Dedifferentiated amniotic fluid mesenchymal stem cell (primary cell): ENCODE results near the gene FLII.

Experiments
- DNase-seq: peaks from one replicate; pipeline ENCODE4 v3.0.0-alpha.2; 2016; ENCODE audit errors: extremely low spot score

Gene FLII

DNA sequence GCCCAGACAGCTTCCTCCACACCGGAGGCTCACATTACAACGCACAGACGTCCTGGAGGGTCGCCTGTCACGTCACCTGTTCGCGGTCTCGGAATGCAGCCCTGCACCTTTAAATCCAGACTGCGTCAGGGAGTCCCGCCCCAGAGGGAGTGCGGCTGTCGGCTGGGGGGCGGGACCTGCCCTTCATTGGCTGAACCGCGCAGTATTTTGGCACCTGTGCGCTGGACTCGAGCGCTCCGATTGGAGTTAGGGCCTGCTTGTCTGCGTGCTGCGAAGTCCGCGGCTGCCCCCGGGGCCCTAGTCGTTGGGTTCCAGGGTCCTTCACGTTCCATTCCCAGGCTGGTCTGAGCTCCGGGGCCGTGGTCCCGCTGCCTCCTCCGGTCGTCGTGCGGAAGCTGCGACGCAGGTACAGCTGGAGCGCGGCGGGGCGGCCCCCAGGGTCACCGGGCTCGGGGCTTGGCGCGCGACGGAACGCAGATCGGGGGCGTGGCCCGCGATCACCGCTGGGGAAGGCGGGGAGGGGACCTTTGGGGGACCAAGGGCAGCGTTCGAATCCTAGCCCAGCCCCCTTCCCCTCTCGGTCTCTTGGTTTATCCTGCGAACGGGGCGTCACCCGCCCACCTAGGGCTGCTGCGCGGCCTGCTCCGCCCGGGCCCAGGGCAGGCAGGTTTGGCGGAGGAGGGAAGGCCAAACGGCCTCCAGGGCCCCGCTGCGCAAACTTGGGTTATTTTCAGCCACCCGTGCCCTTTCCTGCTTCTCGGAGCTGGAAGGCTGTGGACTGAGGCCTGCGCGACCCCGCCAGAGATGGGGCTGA, 2.0 kb upstream of the FLII start, which contains the start of gene MIEF2:
Gene MIEF2, plus strand, starts transcription at position 331 of the 814 bp plus-strand sequence. CDS start 2,059 bp downstream, outside the sequence.
- peak; percentile 92 for DNase-seq

GRCh38 chr17:18259621-18260331, 1.2 kb upstream of the FLII start:
- no peak for DNase-seq

GRCh38 chr17:18257982-18258355, 569 bp downstream of the FLII start:
- DNase-seq, result peak; percentile 55

DNA sequence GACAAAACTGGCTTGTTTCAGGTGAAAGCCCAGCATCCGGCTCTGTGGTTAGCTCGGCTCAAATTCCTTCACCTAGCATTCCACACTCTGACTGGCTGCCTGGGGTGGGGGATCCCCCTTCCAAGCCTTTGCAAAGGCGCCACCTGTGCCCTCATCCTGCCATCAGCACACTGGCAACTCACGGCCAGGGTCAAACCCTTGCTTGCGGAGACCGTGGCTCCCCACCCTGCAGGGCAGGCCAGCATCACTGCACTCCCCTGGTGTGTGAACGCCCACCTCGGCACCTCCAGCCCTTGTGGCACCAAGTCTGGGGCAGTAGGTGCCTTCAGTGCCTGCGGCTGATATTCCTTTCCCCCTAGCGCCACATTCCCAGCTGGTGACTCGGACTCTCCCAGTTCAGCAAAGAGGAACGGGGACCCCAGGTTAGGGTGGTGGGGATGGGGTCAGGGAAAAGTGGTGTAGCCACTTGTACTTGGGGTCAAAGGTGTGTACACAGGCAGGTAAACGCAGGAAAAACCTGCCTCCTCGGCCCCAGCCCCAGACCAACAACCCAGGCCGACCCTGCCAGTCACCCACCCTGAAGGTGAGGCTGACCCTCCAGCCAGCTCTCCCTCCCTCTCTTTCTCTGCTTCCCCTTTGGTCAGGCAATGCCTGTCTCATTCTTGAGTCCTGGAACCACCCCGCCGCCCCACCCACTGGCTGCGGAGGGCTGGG, 1.1 kb downstream of the FLII start:
- DNase-seq, result peak; percentile 17

DNA sequence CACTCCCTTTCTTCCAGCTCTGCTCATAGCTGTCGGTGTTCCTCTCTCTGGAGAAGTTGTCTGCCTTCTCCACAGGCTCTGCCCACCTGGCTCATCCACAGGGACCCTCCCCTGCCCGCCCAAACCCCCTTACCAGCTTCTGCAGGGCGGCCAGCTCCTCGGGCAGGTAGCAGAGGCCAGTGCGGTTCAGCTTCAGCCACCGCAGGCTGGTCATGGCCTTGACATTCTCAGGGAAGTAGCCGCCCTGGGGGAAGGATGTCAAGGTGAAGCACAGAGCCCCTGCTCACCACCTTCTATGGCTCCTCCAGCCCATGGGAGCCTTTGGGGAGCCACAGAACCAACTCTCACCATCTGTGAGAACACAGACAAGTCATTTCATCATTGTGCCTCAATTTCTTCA, 1.8 kb downstream of the FLII start:
- no peak for DNase-seq

DNA sequence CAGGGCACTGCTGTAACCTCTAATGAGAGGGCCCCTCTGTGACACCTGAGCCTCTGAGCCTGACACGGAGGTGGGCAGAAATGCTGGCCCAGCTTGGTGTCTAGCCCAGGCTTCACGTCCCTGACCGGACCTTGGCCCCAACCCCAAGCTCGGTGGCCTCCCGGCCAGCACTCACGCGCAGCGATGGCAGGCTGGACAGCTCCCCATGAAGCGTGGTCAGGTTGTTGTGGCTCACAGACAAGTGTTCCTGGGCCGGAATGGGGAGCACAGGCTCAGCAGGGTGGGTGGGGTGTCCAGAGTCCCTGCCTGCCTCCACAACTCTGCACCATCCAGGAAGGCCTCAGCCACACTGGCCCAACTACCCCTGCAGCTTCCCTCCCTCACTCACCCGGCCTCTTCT, 2.2 kb downstream of the FLII start:
- no peak for DNase-seq

- no peak for DNase-seq
Observed at GRCh38 chr17:18254888-18255649, 3.5 kb downstream of the FLII start.

GRCh38 chr17:18253947-18254821, 4.4 kb downstream of the FLII start:
- no peak for DNase-seq

GRCh38 chr17:18253187-18253884, 5.2 kb downstream of the FLII start:
- no peak for DNase-seq

GRCh38 chr17:18252160-18252559, 6.4 kb downstream of the FLII start:
- no peak for DNase-seq

DNA sequence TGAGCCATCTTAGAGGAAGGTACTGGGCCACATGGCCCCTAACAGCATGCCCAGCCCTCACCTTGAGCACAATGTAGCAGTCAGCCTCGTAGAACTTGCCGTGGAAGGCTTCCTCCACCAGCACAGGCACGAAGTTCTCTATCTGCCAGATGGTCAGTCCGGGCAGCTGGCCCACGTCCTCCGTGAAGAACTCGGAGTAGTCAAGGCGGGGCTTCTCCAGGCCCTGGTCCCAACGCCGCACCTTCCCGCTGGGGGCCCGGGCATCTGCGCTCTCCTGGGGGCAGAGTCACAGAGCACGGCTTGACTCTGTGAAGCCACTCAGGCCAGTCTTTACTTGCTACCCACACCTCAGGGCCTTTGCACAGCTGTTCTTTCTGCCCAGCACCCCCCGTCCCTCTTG, 7.3 kb downstream of the FLII start:
- no peak for DNase-seq

DNA sequence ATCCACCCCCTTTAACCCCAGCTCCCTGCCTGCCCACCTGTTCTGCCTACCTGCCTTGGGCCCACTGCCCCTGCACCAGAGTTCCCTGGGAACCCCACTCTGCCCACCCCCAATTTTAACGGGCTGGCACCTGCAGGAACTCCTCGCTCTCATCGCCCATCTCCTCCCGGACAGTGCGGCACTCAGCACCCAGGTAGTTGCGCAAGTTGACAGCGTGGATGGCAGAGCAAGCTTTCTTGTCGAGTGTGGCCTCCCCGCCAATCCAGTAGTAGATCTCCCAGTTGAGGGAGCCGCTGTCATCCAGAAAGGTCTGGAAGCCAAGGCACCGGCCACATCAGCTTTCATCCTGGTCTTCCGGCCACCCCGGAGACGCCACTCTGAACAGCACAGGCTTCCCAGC, 7.8 kb downstream of the FLII start:
- no peak for DNase-seq

DNA sequence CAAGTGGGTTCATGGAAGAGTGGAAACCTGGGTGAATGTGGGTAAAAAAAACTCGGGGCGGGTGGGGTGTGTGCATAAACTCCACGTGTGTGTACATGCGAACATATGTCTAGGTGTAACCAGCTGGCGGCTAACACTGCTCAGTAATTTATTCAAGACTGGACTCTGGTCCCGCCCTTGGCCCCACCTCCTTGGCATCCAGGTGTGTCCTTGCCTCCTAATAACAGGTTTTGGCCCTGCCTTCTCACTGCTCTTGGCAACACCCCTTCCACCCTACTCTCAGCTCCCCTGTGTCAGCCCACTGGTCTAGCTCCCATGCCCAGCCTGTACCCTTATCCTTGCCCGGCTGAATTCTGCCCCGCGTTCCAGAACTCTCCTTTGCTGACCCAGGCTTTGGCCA, 8.3 kb downstream of the FLII start:
- DNase-seq, result no peak

GRCh38 chr17:18248811-18249210, 9.7 kb downstream of the FLII start:
- no peak for DNase-seq

DNA sequence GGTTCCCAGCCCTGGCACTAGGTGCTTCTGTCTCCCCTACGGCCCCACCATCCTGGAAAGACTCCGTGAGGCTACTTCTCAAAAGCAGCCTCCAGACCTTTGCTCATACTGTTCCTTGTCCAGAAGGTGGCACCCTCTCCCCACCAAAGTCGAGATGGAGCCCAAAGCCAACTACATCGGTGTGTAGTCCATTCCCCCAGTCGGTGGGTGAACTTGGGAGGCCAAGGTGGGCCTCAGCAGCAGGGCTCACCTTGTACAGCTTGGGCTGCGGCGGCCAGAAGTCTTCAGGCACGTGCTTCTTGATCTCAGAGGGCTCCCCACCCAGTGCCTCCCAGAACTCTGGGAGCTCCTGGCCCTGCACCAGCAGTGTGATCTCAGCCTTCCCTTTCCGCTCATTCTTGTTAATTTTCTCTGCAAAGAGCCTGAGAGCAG, 10.2 kb downstream of the FLII start:
- peak; percentile 56 for DNase-seq

DNA sequence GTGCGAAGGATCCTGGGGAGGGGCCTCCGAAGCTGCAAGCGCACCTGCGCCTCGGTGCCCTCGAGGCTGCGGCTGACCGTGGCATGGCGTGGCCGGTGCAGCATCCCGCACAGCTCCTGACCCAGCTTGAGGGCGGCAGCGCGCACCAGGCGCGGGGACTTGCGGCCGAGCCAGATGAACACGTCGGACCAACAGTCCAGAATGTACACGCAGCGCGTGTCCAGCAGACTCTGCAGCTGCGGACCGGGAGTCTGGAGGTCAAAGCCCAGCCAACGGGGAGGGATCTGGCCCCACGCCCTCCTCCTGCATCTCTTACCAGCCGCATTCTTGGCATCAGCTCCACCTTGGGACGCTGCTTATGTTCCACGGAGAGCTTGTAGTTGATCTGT, 10.9 kb downstream of the FLII start:
- no peak for DNase-seq

GRCh38 chr17:18246880-18247612, 11.5 kb downstream of the FLII start:
- no peak for DNase-seq

DNA sequence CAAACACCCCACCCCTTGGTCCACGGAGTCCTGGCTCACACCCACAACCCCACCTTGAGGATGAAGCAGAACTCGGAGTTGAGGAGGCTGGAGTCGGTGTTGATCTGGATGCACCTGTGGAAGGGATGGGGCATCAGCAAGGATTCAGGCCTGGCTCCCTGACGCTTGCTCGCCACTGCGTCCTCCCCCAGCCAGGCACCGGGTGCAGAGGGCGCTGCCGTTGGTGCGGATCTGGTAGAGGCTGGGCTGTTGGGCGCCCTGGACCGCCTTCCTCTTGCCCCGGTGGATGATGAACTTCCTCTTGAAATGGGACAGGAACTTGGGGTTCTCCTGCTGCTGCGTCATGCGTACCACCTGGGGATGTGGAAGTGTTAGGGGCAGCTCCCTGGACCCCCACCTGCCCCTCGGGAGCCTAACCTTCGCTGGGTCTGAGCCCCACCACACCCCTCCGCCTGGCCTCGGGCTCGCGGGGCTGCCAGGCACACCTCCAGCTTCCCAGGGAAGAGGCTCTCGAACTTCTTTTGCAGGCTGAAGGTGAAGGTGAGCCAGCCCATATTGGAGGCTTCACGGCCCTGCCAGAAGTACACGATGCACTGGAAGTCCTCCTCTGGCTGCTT, 12.3 kb downstream of the FLII start:
- no peak for DNase-seq
